G401.6 (cell line): ENCODE results near the gene DAPP1.

Experiments used
- FAIRE-seq: peaks from 2 replicates; lab custom pipeline; 2012; peaks lifted over from hg19 to GRCh38; lab: Jason Lieb, UNC

Gene DAPP1

DNA sequence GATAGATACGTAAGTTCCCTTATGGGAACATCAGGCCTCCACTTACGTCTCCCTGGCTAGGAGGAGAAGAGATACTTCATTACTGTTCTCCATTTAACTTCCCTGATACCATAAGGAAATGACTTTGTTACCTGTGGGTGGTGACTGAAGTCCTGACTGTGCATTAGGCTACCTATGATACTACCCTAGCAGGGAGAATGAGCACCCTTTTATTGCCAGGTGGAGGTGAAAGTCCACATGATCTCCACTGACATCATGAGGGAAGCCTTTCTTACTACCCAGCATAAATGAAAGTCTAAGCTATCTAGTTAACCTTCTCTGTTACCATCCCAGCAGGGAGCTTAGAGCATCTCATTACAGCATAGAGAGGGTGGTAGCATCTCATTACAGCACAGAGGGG, 102.0 kb downstream of the DAPP1 start:
- FAIRE-seq = no peak
